Psoas muscle (tissue), 8 donors: ENCODE data around the gene BICDL2. TPM values are rescaled to one million over a fixed set of nuclear protein-coding genes. Genes with fewer than 3 reads are reported as not detected.
A peak's percentile ranks its signal among the peaks of the same experiment; 100 is the strongest.

Source experiments
- ATAC-seq, 4 donors: fragments of 200-7000 bp; cut with Tn5 transposase; one replicate each; pipeline ENCODE4 v1.9.1; 2020; ENCODE audit warnings: moderate library complexity in 3 of 4, mild to moderate bottlenecking in 2 of 4
- DNase-seq, 2 donors: peaks; one replicate each; pipeline ENCODE4 v3.0.0-alpha.2; 2020
- H3K27ac ChIP-seq: fragments of 200-600 bp; one replicate; pipeline ENCODE4 v1.8.0; 2022
- H3K27me3 ChIP-seq, 3 donors: fragments of 200-600 bp in 1 of 3; one replicate each; pipeline versions ENCODE4 v1.6.1 to v1.8.0; 2013 to 2022; ENCODE audit warnings: low read length in 2 of 3, mild to moderate bottlenecking in 2 of 3, moderate library complexity in 1 of 3; ENCODE audit not compliant: insufficient read depth in 3 of 3
- H3K36me3 ChIP-seq, 2 donors: fragments of 200-600 bp in 1 of 2; one replicate each; pipeline versions ENCODE4 v1.6.1 to v1.8.0; 2013 to 2022; ENCODE audit warnings: low read depth in 1 of 2, mild to moderate bottlenecking in 1 of 2, moderate library complexity in 1 of 2; ENCODE audit not compliant: insufficient read depth in 1 of 2
- H3K4me1 ChIP-seq: fragments of 200-600 bp; one replicate; pipeline ENCODE4 v1.8.0; 2022
- H3K4me3 ChIP-seq: fragments of 200-600 bp; one replicate; pipeline ENCODE4 v1.8.0; 2022; ENCODE audit warnings: mild to moderate bottlenecking
- H3K9me3 ChIP-seq: fragments of 200-600 bp; one replicate; pipeline ENCODE4 v1.8.0; 2022
- WGBS, 3 donors: extraction: QIAGEN DNeasy Blood & Tissue Kit; methylation state at CpG; one replicate each; pipeline versions ENCODE4 v1.1.6 to v1.1.7; 2013; 5-methylcytosine and 5-hydroxymethylcytosine counted together
- intact Hi-C, 2 donors: fragments of 100-400 bp; cut with DNase I; formaldehyde crosslinking; loops; one replicate each; pipeline versions ENCODE4 v1.11.0 to v1.14.2; 2022
- polyA plus RNA-seq, 3 donors: library from polyadenylated mRNA; stranded (reverse); fragments of 200-250 nt; gene quantifications; one replicate each; pipeline ENCODE4 v1.2.3, GENCODE V29; 2013
- total RNA-seq, 4 donors: library from RNA; stranded (reverse); fragmentation: NEBNext Ultra II Directional in 2 of 4; extraction: Animal tissue kit (Norgen Biotek cat#: 25700) in 2 of 4; gene quantifications; one replicate each; pipeline versions ENCODE4 v1.2.1 to v1.2.4, GENCODE V29; 2021 to 2023
- TF ChIP-seq, protein P1 (sequence below): fragments of 200-600 bp; IDR thresholded peaks from one replicate; pipeline ENCODE4 v1.8.0; 2022; ENCODE audit warnings: antibody characterized with exemption
- donor health status: healthy with polysubstance abuse.
- donor health status: DM: no; HTN: no; CAD: no; lungs with moderate emphysema.
- donor health status: Bipolar disorder and iron deficiency.
- donor health status: healthy.
- donor health status: DM: yes; HTN: yes; CAD: no.
- donor health status: DM: no; HTN: no; CAD: no.
- donor health status: DM: no; HTN: no; CAD: no.
- donor health status: DM: yes; HTN: yes; CAD: no.

The BICDL2 gene
- total and polyA plus RNA-seq, 7 donors: 0.01 to 0.18 TPM; not detected in 5

- WGBS, 3 donors: 33 to 45% (median 36%) methylated on average over 7 of the region's 7 CpGs
- peaks cover 8% of the 10 kb centered on the region for H3K4me1 ChIP-seq
- ATAC-seq: no peak
- H3K27me3 ChIP-seq: peaks cover 0 to 83% (median 32%) of the 10 kb centered on the region in 3 donors
- DNase-seq: no peak
- intact Hi-C loops: no loop called here
- TF ChIP-seq, protein P1, sequence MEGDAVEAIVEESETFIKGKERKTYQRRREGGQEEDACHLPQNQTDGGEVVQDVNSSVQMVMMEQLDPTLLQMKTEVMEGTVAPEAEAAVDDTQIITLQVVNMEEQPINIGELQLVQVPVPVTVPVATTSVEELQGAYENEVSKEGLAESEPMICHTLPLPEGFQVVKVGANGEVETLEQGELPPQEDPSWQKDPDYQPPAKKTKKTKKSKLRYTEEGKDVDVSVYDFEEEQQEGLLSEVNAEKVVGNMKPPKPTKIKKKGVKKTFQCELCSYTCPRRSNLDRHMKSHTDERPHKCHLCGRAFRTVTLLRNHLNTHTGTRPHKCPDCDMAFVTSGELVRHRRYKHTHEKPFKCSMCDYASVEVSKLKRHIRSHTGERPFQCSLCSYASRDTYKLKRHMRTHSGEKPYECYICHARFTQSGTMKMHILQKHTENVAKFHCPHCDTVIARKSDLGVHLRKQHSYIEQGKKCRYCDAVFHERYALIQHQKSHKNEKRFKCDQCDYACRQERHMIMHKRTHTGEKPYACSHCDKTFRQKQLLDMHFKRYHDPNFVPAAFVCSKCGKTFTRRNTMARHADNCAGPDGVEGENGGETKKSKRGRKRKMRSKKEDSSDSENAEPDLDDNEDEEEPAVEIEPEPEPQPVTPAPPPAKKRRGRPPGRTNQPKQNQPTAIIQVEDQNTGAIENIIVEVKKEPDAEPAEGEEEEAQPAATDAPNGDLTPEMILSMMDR: no peak
- no peak overlapping the region for H3K4me3 ChIP-seq
- no peaks in the 10 kb centered on the region for H3K36me3 ChIP-seq
- H3K27ac ChIP-seq: no peak overlapping the region
- no peaks in the 10 kb centered on the region for H3K9me3 ChIP-seq
Measured at GRCh38 chr16:3032624-3033023, 4.1 kb downstream of the BICDL2 start.

GRCh38 chr16:3030222-3031212, 6.2 kb downstream of the BICDL2 start:
- TF ChIP-seq, protein P1: no peak
- intact Hi-C loops: no loop called here
- WGBS, 3 donors: 71 to 74% (median 74%) methylated on average over 31 to 33 of the region's 33 CpGs
- no peak for DNase-seq
- Histone ChIP-seq H3K4me1 (peaks cover 8% of the 10 kb centered on the region), H3K27me3 (peaks cover 0 to 61% (median 20%) of the 10 kb centered on the region in 3 donors), H3K36me3 (peaks cover 0 to 21% of the 10 kb centered on the region in 2 donors), H3K27ac (no peak overlapping the region), H3K4me3 (no peak overlapping the region), H3K9me3 (no peaks in the 10 kb centered on the region)
- no peak for ATAC-seq

- Histone ChIP-seq H3K4me1 (peaks cover 16% of the 10 kb centered on the region), H3K27ac (no peak overlapping the region), H3K36me3 (peaks cover 0 to 25% of the 10 kb centered on the region in 2 donors), H3K9me3 (no peaks in the 10 kb centered on the region), H3K4me3 (no peak overlapping the region), H3K27me3 (peaks cover 0 to 53% (median 18%) of the 10 kb centered on the region in 3 donors)
- ATAC-seq (no peak), DNase-seq (no peak)
- intact Hi-C loops: no loop called here
- TF ChIP-seq, protein P1: no peak
- WGBS, 3 donors: 8 to 14% (median 13%) methylated on average over 30 to 59 of the region's 59 CpGs
Measured at GRCh38 chr16:3029491-3030221, 7.1 kb downstream of the BICDL2 start.

DNA sequence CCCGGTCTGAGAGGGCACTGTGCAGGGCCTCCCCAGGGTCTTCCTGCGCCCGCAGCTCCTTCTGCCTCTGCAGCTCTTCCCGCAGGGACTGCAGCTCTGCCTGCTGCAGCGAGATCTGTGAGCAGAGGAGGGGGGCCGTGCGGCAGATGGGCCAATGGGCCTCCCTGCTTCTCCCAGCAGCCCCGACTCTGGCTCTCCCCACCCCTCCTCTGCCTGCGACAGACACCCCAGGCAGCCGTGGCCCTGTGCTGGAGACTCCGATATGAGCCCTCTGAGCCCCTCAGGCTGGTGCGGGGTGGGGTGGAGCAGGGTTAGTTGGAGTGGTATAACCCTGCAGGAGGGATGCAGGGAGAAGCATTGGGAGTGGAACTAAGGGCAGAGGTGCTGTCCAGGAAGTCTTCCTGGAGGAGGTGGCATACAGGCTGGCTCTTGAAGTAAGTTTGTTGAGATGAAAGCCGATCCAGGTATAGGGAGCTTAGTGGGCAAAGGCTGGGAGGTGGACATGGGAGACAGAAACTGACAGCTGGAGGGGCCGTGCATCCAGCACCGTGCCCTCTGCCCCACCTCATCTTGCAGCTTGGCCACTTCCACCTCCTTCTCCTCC, 7.9 kb downstream of the BICDL2 start:
- intact Hi-C loops: no loop called here
- WGBS, 3 donors: 21 to 28% (median 22%) methylated on average over 12 to 15 of the region's 15 CpGs
- no peaks in the 10 kb centered on the region for H3K9me3 ChIP-seq
- H3K36me3 ChIP-seq: peaks cover 0 to 25% of the 10 kb centered on the region in 2 donors
- peaks cover 18% of the 10 kb centered on the region for H3K4me1 ChIP-seq
- DNase-seq (no peak), ATAC-seq (no peak)
- TF ChIP-seq, protein P1: no peak
- H3K27me3 ChIP-seq: peaks cover 0 to 44% (median 18%) of the 10 kb centered on the region in 3 donors
- peak overlapping the region; percentile 28 for H3K4me3 ChIP-seq
- H3K27ac ChIP-seq: no peak overlapping the region
